NCI-H226 (cell line): Measurements from ENCODE around the gene THADA.

ENCODE experiments used
- DNase-seq: peaks from one replicate; pipeline ENCODE4 v3.0.0-alpha.2; 2015

THADA gene

GRCh38 chr2:43220229-43220751, 375.5 kb downstream of the THADA start:
- DNase-seq: no peak

- DNase-seq: peak; percentile 80
Measured at GRCh38 chr2:43219383-43220228, 376.2 kb downstream of the THADA start.

GRCh38 chr2:43218702-43219382, 377.0 kb downstream of the THADA start:
- peak; percentile 59 for DNase-seq

DNA sequence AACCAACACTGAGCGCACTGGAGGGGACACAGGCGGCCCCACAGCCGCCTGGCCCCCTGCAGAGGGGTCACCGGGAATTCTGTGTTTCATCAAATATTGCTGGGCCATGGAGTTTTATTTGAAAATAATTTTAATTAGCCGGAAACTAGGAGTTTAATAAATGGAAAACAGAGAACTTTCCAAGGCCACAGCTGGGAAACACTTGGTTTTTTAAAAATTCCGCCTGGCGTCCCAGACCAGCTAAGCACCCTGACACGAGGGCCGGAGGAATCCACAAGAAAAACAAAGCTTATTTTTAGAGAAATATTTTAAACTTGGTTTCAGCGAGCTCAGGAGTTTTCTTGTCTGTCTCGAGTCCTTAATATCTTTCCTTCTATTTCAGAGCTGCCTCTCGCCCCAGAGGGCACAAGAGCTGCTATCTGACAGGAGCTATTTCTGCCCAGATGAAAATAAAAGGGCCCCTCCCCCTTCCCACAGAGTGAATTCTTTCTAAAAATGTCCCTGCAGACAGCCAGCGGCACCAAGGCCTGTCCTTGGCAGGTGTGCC, 377.6 kb downstream of the THADA start:
- no peak for DNase-seq

DNA sequence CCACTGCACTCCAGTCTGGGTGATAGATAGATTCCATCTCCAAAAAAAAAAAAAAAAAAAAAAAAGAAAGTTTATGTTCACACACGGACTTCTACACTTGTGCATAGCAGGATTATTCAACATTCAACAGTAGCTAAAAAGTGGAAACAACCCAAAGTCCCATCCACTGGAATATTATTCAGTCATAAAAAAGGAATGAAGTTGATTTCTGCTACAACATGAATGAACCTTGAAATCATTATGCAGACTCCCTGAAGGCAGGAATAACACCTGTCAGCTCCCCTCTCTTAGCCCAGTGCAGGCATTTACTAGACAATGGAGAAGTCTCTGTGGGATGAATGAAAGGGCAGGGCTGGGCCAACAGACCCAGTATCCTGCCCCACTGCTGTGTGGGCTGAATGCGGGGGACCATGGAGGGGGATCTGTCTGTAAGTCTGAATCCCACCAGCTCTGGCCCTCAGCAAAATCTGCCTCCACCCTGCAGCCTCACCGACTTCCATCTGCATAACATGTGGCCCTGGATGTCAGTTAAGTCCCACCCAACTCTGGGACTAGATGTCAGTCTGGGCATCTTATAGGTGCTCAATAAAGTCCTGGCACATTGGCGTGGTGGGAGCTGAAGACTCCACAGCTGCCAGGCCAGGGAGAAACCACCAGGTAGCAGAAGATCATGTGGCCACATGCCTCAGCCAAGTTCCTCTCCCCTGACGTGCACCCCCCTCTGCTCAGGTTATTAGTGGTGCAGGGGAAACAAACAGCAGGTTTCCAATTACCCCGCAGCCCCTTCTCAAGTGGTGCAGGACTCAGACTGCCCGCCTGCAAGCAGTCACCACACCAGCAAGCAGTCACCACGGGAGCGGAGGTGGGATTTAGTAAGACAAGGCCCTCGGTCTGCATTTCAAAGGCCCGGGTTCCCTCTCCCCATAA, 378.3 kb downstream of the THADA start:
- DNase-seq: no peak

GRCh38 chr2:43216629-43217028, 379.2 kb downstream of the THADA start:
- no peak for DNase-seq

- no peak for DNase-seq
Measured at GRCh38 chr2:43215673-43216255, 380.1 kb downstream of the THADA start.

GRCh38 chr2:43214253-43214652, 381.6 kb downstream of the THADA start:
- DNase-seq: no peak

- DNase-seq: no peak
Measured at GRCh38 chr2:43212931-43213330, 382.9 kb downstream of the THADA start.

DNA sequence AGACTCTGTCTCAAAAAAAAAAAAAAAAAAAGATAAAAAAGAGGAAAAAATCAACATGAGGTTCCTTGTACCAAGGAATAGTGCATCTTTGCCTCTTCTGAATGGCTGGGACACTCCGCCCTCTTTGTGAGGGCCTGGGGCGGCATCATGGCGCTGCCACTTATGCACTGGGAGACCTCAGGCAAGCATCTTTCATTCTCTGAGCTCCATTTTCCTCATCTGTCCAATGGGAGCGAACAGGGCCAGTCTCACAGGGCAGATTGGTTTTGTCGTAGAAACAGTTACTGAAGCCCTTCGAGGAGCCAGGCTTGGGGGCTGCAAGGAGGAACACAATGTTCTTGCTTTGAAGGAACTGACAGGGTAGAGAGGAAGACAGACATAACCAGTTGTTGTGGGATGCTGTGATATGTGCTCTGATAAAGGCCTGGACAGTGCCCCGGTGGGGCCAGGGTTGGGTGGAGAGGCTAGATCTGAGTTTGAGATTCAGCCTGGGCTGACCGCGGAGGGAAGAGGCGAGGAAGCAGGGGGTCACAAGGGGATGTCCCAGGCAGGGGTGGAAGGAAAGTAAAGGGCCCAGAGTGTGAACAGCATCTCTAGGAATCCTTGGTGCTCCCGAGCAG, 383.5 kb downstream of the THADA start:
- no peak for DNase-seq

DNA sequence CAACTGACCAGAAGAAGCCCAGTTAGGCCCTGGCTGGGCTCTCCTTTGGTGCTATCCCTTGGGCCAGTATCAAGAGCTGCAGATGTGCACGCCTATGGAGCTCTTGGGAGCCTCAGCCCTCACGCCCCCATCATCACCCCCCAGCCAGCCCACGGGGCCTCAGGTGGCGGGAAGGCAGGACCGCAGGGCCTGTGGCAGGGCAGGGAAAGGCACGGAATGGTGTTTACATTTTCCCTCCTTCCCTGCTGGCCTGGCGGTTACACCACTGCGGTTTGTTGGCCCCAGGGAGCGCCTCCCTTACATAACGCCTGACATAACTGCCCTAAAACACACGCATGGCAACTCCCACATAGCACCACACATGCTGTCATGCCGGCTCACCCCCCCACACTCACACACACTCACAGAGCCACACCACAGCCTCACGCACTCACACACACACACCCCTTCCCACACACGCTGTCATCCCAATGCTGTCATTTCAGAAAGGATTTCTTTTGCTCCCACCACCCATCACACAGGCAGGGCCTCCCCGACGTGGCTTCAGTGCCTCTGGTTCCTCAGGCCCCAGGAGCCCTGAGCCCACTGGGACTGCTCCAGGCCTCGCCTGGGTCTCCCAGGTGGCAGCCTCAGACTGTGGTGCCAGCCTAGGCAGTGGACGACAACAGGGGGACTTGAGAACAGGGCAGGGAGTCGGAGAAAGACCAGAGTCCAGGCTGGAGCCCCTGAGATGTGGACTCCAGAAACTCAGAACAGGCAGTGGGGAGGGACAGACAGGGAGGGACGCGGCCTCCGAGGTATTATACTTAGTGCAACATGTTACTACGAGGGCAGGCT, 385.2 kb downstream of the THADA start:
- no peak for DNase-seq

DNA sequence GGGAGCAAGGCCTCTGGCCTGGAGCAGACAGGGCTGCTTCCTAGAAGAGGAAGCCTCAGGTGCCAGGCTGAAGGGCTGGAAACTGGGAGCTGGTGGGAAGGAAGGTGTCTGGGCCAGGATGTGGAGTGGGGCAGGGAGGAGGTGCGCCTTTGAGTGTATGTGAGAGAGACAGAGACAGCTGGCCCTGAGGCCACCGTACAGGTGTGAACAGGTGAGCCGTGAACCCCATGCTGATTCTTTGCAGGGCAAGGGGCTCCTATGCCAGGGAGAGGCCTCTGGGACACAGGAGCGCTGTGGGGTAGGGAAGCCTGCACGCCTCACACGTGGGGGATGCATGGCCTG, 385.7 kb downstream of the THADA start:
- no peak for DNase-seq

DNA sequence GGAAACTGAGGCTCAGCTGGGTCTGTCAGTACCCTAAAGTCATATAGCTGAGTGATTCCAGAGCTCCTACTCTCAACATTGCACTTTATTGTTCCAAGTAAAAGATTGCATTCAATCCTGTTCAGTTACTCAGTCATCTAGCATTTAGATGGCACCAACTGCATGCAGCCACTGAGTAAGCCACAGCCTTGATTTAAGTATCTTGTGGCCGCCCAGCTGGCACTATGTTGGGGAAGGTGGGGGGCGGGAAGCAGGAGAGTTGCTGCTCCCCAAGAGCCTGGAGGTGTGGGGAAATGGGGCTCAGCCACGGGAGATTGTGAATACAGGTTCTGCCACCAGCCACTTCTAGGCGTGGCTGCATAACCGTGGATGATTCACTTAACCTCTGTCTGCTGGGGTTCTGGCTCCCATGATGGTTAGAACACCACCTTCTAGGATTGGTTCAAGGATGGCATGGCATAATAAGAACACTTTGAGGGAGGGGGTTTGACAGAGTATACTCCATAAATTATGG, 386.6 kb downstream of the THADA start:
- no peak for DNase-seq

DNA sequence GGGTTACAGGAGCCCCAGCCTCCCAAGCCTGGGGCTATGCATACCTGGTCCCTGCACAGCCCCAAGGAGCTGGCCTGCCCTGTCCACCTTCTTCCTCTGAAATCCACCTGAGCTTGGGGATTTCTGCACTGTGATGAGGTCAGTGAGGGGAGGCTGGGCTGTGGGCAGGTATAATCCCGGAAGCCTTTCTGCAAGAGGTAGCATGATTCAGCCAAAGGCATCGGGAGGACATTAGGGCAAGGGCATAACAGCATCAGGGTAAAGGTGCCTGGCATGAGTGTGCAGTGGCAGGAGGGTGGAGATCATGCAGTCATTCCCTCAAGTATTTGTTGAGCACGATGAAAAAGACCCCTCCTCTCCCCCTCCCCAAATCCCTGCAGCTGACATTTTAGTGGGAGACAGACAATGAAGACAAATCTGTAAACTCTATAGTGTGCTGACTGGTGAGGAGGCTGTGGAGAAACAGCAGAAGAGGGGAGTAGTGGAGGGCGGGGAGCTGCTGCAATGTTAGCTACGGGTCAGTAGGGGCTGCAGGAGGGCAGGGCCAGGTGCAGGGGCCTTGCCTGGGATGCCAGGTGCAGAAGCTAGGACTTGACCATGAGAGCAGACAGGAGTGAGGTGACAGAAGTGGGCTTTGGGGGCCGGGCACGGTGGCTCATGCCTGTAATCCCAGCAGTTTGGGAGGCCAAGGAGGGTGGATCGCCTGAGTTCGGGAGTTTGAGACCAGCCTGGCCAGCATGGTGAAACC, 388.1 kb downstream of the THADA start:
- DNase-seq: no peak

- DNase-seq: no peak
Measured at GRCh38 chr2:43206602-43207001, 389.2 kb downstream of the THADA start.

DNA sequence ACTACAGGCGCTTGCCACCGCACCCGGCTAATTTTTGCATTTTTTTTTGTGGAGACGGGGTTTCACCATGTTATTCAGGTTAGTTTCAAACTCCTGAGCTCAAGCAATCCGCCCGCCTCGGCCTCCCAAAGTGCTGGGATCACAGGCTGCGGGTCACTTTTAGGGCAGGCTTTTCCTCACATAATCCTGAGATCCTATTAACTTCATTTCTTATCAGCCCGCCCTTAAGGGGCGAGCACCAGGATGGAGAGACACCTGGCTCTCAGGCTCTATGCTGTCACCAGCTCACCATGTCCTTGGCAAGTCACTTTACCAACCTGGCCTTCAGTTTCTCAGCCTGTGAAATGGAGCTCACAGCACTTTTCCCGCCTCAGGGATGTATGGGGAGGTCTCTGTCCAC, 392.5 kb downstream of the THADA start:
- DNase-seq: no peak

- no peak for DNase-seq
Measured at GRCh38 chr2:43202289-43202688, 393.5 kb downstream of the THADA start.

- no peak for DNase-seq
Measured at GRCh38 chr2:43201497-43201896, 394.3 kb downstream of the THADA start.

DNA sequence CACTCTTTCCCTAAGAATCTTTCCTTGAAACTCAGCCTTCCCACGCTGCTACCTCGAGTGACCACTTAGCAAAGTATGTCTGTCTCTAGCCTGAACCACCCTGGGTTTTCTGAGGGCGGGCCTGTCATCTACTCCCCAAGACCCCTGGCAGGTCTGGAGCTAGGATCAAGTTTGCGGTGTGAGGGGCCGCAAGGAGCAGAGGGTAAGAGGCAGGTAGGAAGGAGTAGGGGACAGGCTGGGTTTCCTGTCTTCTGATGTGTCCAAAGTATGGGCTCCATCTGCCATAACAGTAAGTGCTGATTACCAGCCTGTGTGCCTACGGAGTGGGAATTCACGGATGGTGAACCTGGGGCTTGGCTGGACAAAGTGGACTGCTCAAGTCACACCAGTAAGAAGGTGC, 394.8 kb downstream of the THADA start:
- DNase-seq: no peak
